H1 (cell line): ENCODE measurements around the gene SLIT3. TPM values are rescaled to one million over a fixed set of nuclear protein-coding genes. Genes with fewer than 3 reads are reported as not detected.

Source experiments
- CTCF ChIA-PET: fragments of 300-600 bp; sonication (Branson Sonifier 250); formaldehyde crosslinking; loops from one replicate; lab custom pipeline; 2021; ENCODE audit not compliant: partially characterized antibody; lab: Charles Lee
- POLR2A ChIA-PET: fragments of 300-600 bp; sonication (Branson Sonifier 250); formaldehyde crosslinking; loops from one replicate; lab custom pipeline; 2021; ENCODE audit warnings: inconsistent platforms; ENCODE audit not compliant: partially characterized antibody; lab: Charles Lee
- DNase-seq, 2 experiments: peaks; one replicate each; pipeline versions ENCODE4 v3.0.0 to v3.0.0-alpha.2; 2010 to 2022; ENCODE audit warnings: low spot score in 2 of 2, low read depth in 1 of 2, mixed read lengths in 1 of 2
- FAIRE-seq: peaks from 2 replicates; lab custom pipeline; 2011; peaks lifted over from hg19 to GRCh38; lab: Jason Lieb, UNC
- H2AFZ ChIP-seq: 2 replicates; pipeline ENCODE4 v1.8.1; 2012; ENCODE audit warnings: low read length, inconsistent platforms
- H2AK5ac ChIP-seq: 2 replicates; pipeline ENCODE4 v1.6.1; 2013; ENCODE audit warnings: low read depth, low read length
- H2BK120ac ChIP-seq: replicated peaks from 2 replicates; pipeline ENCODE3; 2013; ENCODE audit warnings: low read depth, low read length, inconsistent platforms
- H2BK12ac ChIP-seq: 2 replicates; pipeline ENCODE4 v1.6.1; 2013; ENCODE audit warnings: low read depth, low read length
- H2BK15ac ChIP-seq: 2 replicates; pipeline ENCODE4 v1.6.1; 2013; ENCODE audit warnings: low read length
- H2BK20ac ChIP-seq: 2 replicates; pipeline ENCODE4 v1.6.1; 2013; ENCODE audit warnings: low read length
- H2BK5ac ChIP-seq: 2 replicates; pipeline ENCODE4 v1.6.1; 2013; ENCODE audit warnings: low read depth, low read length
- H3K14ac ChIP-seq: 2 replicates; pipeline ENCODE4 v1.6.1; 2013; ENCODE audit warnings: inconsistent platforms; ENCODE audit not compliant: insufficient read length
- H3K18ac ChIP-seq: 2 replicates; pipeline ENCODE4 v1.6.1; 2013; ENCODE audit warnings: low read length; ENCODE audit errors: extremely low read depth
- H3K23ac ChIP-seq: 2 replicates; pipeline ENCODE4 v1.6.1; 2013; ENCODE audit warnings: inconsistent platforms; ENCODE audit not compliant: insufficient read length
- H3K23me2 ChIP-seq: 2 replicates; pipeline ENCODE4 v1.6.1; 2013; ENCODE audit warnings: low read depth, low read length
- H3K27ac ChIP-seq: 2 replicates; pipeline ENCODE4 v1.6.1; 2011; ENCODE audit warnings: low read depth, low read length, inconsistent platforms
- H3K27me3 ChIP-seq, 4 experiments: replicated peaks in 1 of 4; 1 replicate in 1 of 4; 2 replicates in 3 of 4; pipeline versions ENCODE4 v1.6.1 to v1.8.1; 2011 to 2013; ENCODE audit warnings: low read length in 3 of 4, mild to moderate bottlenecking in 3 of 4, inconsistent platforms in 2 of 4, mixed read lengths in 2 of 4, moderate library complexity in 1 of 4; ENCODE audit not compliant: control insufficient read depth in 3 of 4, insufficient read depth in 3 of 4; ENCODE audit errors: extremely low read depth in 1 of 4
- H3K36me3 ChIP-seq, 4 experiments: 2 replicates each; pipeline versions ENCODE4 v1.6.1 to v1.8.1; 2011 to 2013; ENCODE audit warnings: mild to moderate bottlenecking in 4 of 4, low read length in 3 of 4, moderate library complexity in 2 of 4, control low read depth in 1 of 4, inconsistent platforms in 1 of 4; ENCODE audit not compliant: insufficient read depth in 4 of 4, control insufficient read depth in 2 of 4
- H3K4ac ChIP-seq: replicated peaks from 2 replicates; pipeline ENCODE3; 2013; ENCODE audit warnings: low read length, low read depth, mixed read lengths, inconsistent platforms; ENCODE audit not compliant: insufficient read length
- H3K4me1 ChIP-seq, 4 experiments: replicated peaks in 1 of 4; 1 replicate in 1 of 4; 2 replicates in 3 of 4; pipeline versions ENCODE4 v1.6.1 to v1.8.1; 2011 to 2013; ENCODE audit warnings: low read length in 3 of 4, inconsistent platforms in 2 of 4, mixed read lengths in 1 of 4; ENCODE audit not compliant: insufficient read depth in 4 of 4, control insufficient read depth in 3 of 4
- H3K4me2 ChIP-seq, 2 experiments: 2 replicates each; pipeline versions ENCODE4 v1.6.1 to v1.8.1; 2011 to 2013; ENCODE audit warnings: low read depth in 2 of 2, low read length in 2 of 2, control low read depth in 1 of 2, inconsistent platforms in 1 of 2, mild to moderate bottlenecking in 1 of 2; ENCODE audit not compliant: insufficient read depth in 1 of 2
- H3K4me3 ChIP-seq, 4 experiments: fragments of 200-600, 300-600 bp in 1 of 4; sonication (generic), shearing (Covaris generic), sonication (Bioruptor Twin) in 1 of 4; 2 replicates each; pipeline versions ENCODE4 v1.5.1 to v1.8.1; 2011 to 2016; ENCODE audit warnings: low read length in 4 of 4, low read depth in 3 of 4, control low read depth in 2 of 4, inconsistent platforms in 2 of 4, mild to moderate bottlenecking in 2 of 4, mixed read lengths in 1 of 4, moderate library complexity in 1 of 4; ENCODE audit not compliant: insufficient read depth in 2 of 4; ENCODE audit errors: extremely low read depth in 1 of 4
- H3K56ac ChIP-seq: replicated peaks from 2 replicates; pipeline ENCODE3; 2013; ENCODE audit warnings: low read depth, mild to moderate bottlenecking, mixed read lengths, low read length, inconsistent platforms; ENCODE audit not compliant: insufficient read length
- H3K79me1 ChIP-seq: 2 replicates; pipeline ENCODE4 v1.6.1; 2013; ENCODE audit warnings: low read depth, low read length, control low read depth
- H3K79me2 ChIP-seq, 2 experiments: 2 replicates each; pipeline versions ENCODE4 v1.6.1 to v1.8.1; 2012 to 2013; ENCODE audit warnings: low read length in 2 of 2, mild to moderate bottlenecking in 2 of 2, inconsistent platforms in 1 of 2; ENCODE audit not compliant: insufficient read depth in 2 of 2, control insufficient read depth in 1 of 2
- H3K9ac ChIP-seq, 4 experiments: replicated peaks in 1 of 4; 1 replicate in 1 of 4; 2 replicates in 3 of 4; pipeline versions ENCODE4 v1.6.1 to v1.8.1; 2011 to 2013; ENCODE audit warnings: low read depth in 3 of 4, low read length in 3 of 4, control low read depth in 2 of 4, mild to moderate bottlenecking in 2 of 4, moderate library complexity in 2 of 4, inconsistent platforms in 1 of 4; ENCODE audit errors: extremely low read depth in 1 of 4
- H3K9me3 ChIP-seq, 2 experiments: 2 replicates each; pipeline versions ENCODE4 v1.6.1 to v1.8.1; 2012 to 2013; ENCODE audit warnings: mild to moderate bottlenecking in 2 of 2, moderate library complexity in 2 of 2, control low read depth in 1 of 2, inconsistent platforms in 1 of 2, low read depth in 1 of 2, low read length in 1 of 2, mixed read lengths in 1 of 2; ENCODE audit not compliant: insufficient read depth in 2 of 2
- H4K20me1 ChIP-seq, 2 experiments: replicated peaks in 1 of 2; 2 replicates each; pipeline versions ENCODE3 to v1.8.1; 2011 to 2013; ENCODE audit warnings: inconsistent platforms in 2 of 2, low read length in 2 of 2, mild to moderate bottlenecking in 1 of 2; ENCODE audit not compliant: insufficient read depth in 2 of 2, control insufficient read depth in 1 of 2
- H4K5ac ChIP-seq: 2 replicates; pipeline ENCODE4 v1.6.1; 2013; ENCODE audit warnings: low read length, low read depth, mixed read lengths, inconsistent platforms; ENCODE audit not compliant: insufficient read length
- H4K8ac ChIP-seq: 2 replicates; pipeline ENCODE4 v1.8.0; 2013; ENCODE audit warnings: mild to moderate bottlenecking, moderate library complexity, low read length, inconsistent platforms; ENCODE audit not compliant: insufficient read depth; ENCODE audit errors: extremely low read depth
- H4K91ac ChIP-seq: replicated peaks from 2 replicates; pipeline ENCODE3; 2013; ENCODE audit warnings: low read length, mixed read lengths, inconsistent platforms; ENCODE audit not compliant: insufficient read length
- BRCA1 ChIP-seq: IDR thresholded peaks from 2 replicates; pipeline ENCODE4 v1.6.1; 2012; ENCODE audit warnings: low read depth, low read length, improper control_type of control experiment
- CHD2 ChIP-seq: IDR thresholded peaks from 2 replicates; pipeline ENCODE4 v1.6.1; 2012; ENCODE audit warnings: low read length, improper control_type of control experiment
- CTBP2 ChIP-seq: IDR thresholded peaks from 2 replicates; pipeline ENCODE4 v1.7.0; 2011; ENCODE audit warnings: borderline replicate concordance, mild to moderate bottlenecking, moderate library complexity, mixed read lengths, low read length; ENCODE audit not compliant: insufficient read depth, insufficient read length
- E2F6 ChIP-seq: IDR thresholded peaks from 2 replicates; pipeline ENCODE4 v1.6.1; 2012; ENCODE audit warnings: inconsistent platforms
- EP300 ChIP-seq, 2 experiments: IDR thresholded peaks; 1 replicate in 1 of 2; 2 replicates in 1 of 2; pipeline ENCODE4 v1.6.1; 2011 to 2012; ENCODE audit warnings: low read depth in 2 of 2, low read length in 2 of 2, mild to moderate bottlenecking in 2 of 2, borderline replicate concordance in 1 of 2, inconsistent platforms in 1 of 2, moderate library complexity in 1 of 2
- HDAC6 ChIP-seq: IDR thresholded peaks from one replicate; pipeline ENCODE4 v1.7.1; 2012; ENCODE audit warnings: low read depth, mild to moderate bottlenecking, inconsistent platforms, low read length, moderate library complexity
- NANOG ChIP-seq: IDR thresholded peaks from 2 replicates; pipeline ENCODE4 v1.6.1; 2011; ENCODE audit warnings: low read length, low read depth, mild to moderate bottlenecking, inconsistent platforms; ENCODE audit not compliant: insufficient read depth, poor library complexity, severe bottlenecking
- NRF1 ChIP-seq: IDR thresholded peaks from 2 replicates; pipeline ENCODE4 v1.6.1; 2011; ENCODE audit warnings: mild to moderate bottlenecking, low read depth, low read length, improper control_type of control experiment
- RBBP5 ChIP-seq: IDR thresholded peaks from 2 replicates; pipeline ENCODE4 v1.7.1; 2012; ENCODE audit warnings: low read depth, mild to moderate bottlenecking, inconsistent platforms, low read length, moderate library complexity, borderline replicate concordance
- RXRA ChIP-seq: IDR thresholded peaks from 2 replicates; pipeline ENCODE4 v1.6.1; 2011; ENCODE audit warnings: low read depth, mild to moderate bottlenecking, low read length, moderate library complexity; ENCODE audit not compliant: insufficient read depth
- SIX5 ChIP-seq: IDR thresholded peaks from 2 replicates; pipeline ENCODE4 v1.6.1; 2011; ENCODE audit warnings: mild to moderate bottlenecking, low read depth, low read length
- SP1 ChIP-seq: IDR thresholded peaks from 2 replicates; pipeline ENCODE4 v1.6.1; 2011; ENCODE audit warnings: low read depth, low read length
- SP4 ChIP-seq: IDR thresholded peaks from 2 replicates; pipeline ENCODE4 v1.6.1; 2012; ENCODE audit warnings: low read length, inconsistent platforms
- WGBS, 2 experiments: shearing (Covaris generic) in 1 of 2; methylation state at CpG; one replicate each; pipeline versions ENCODE4 v1.1.6 to v1.1.7; 2013 to 2015; ENCODE audit warnings: low lambda C conversion rate in 2 of 2, mixed read lengths in 2 of 2, inconsistent platforms in 1 of 2, low coverage in 1 of 2, missing lambda C conversion rate in 1 of 2; ENCODE audit not compliant: insufficient replicate concordance in 2 of 2, insufficient coverage in 1 of 2, insufficient read length in 1 of 2; ENCODE audit errors: extremely low coverage in 1 of 2, missing lambda C conversion rate in 1 of 2; 5-methylcytosine and 5-hydroxymethylcytosine counted together
- polyA plus RNA-seq, 7 experiments: library from polyadenylated mRNA; depleted of rRNA in 3 of 7; stranded (reverse) in 5 of 7; unstranded in 2 of 7; fragments of >200 nt in 5 of 7; fragments of 200-250 nt in 2 of 7; gene quantifications; 1 replicate in 5 of 7; 2 replicates in 1 of 7; 4 replicates in 1 of 7; pipeline versions ENCODE4 v1.2.1 to v1.2.3, GENCODE V29; 2011 to 2013; ENCODE audit warnings: missing spikeins in 2 of 7, mixed read lengths in 2 of 7
- total RNA-seq: library from RNA; stranded (reverse); fragmentation: NEBNext Ultra II Directional; extraction: Animal tissue kit (Norgen Biotek cat#: 25700); gene quantifications from 2 replicates; pipeline ENCODE4 v1.2.1, GENCODE V29; 2021

SLIT3 gene
- total and polyA plus RNA-seq, 2 of the 8 experiments (the other 6 are each of a cell fraction or from before 2014, with no cell fraction given): 1.1 to 1.2 TPM

GRCh38 chr5:169067751-169068173 is 233.2 kb downstream of the SLIT3 start:
- no peak overlapping the region; the same call in 1 of the 2 replicates for H4K8ac ChIP-seq
- TF ChIP-seq E2F6 (no peak), NRF1 (no peak), CHD2 (no peak), EP300 (IDR thresholded peaks at IDR 0.05; ENCODE audit: borderline replicate concordance in 1 of 2, low read depth in 2 of 2, low read length in 2 of 2) (no peak), CTBP2 (no peak), SP1 (no peak), HDAC6 (no peak), SP4 (no peak), NANOG (no peak), RXRA (no peak), BRCA1 (no peak), RBBP5 (no peak), SIX5 (no peak)

More at GRCh38 chr5:169067751-169068173, 233.2 kb downstream of the SLIT3 start:
- no peak overlapping the region for H3K4me3 ChIP-seq
- WGBS, 2 experiments: 88% methylated on average over 2 of the region's 2 CpGs; no CpG with 5 or more reads in 1 of the 2 experiments
- ChIA-PET POLR2A (interaction anchor here (1.2 kb wide), 1 partner anchor 13 kb away, joined by 4 read pairs; no protein-coding TSS in a partner anchor), CTCF (interaction anchor here (0.8 to 0.9 kb wide), 2 partner anchors 9 to 95 kb away, joined by 3 read pairs; no protein-coding TSS in a partner anchor)
- H4K20me1 ChIP-seq: no peaks in the 10 kb centered on the region
- no peak overlapping the region for H3K4me2 ChIP-seq
- H2AFZ ChIP-seq: no peak overlapping the region
- H3K79me2 ChIP-seq: no peaks in the 10 kb centered on the region
- H2BK20ac ChIP-seq: 0 out of 2 replicates have a peak overlapping the region, but pooled peaks have one; percentile 35
- no peak overlapping the region for H3K23ac ChIP-seq
- H3K18ac ChIP-seq: no peak overlapping the region
- no peaks in the 10 kb centered on the region for H3K9me3 ChIP-seq
- no peak overlapping the region for H2BK5ac ChIP-seq
- peaks cover 0 to 2% (median 0%) of the 10 kb centered on the region in 4 experiments; a peak in 2 of 7 replicates for H3K27me3 ChIP-seq
- no peak overlapping the region for H2BK120ac ChIP-seq
- H3K56ac ChIP-seq: no peak overlapping the region
- H3K9ac ChIP-seq: no peak overlapping the region
- no peak overlapping the region for H3K27ac ChIP-seq
- DNase-seq (no peak), FAIRE-seq (no peak)
- H2BK12ac ChIP-seq: no peak overlapping the region
- H4K5ac ChIP-seq: no peak overlapping the region
- no peak overlapping the region for H3K14ac ChIP-seq
- H3K4ac ChIP-seq: no peak overlapping the region
- no peak overlapping the region for H4K91ac ChIP-seq
- no peaks in the 10 kb centered on the region for H3K79me1 ChIP-seq
- H3K23me2 ChIP-seq: peaks cover 4% of the 10 kb centered on the region; the same call in 1 of the 2 replicates
- H2AK5ac ChIP-seq: no peak overlapping the region
- H3K36me3 ChIP-seq: no peaks in the 10 kb centered on the region
- peaks cover 2 to 18% (median 9%) of the 10 kb centered on the region in 4 experiments; a peak in 6 of 7 replicates for H3K4me1 ChIP-seq
- peak overlapping the region; percentile 53; the same call in 1 of the 2 replicates for H2BK15ac ChIP-seq
